WTC11 (cell line): Measurements from ENCODE around the gene RHBDD1.

Source experiments
- ATF1 ChIP-seq: sonication (generic); formaldehyde crosslinking; IDR thresholded peaks from 2 replicates; pipeline ENCODE4 v1.8.1; 2023; ENCODE audit warnings: mild to moderate bottlenecking, moderate library complexity, missing genetic modification reagents
- CREB1 ChIP-seq: sonication (generic); formaldehyde crosslinking; IDR thresholded peaks from 2 replicates; pipeline ENCODE4 v1.8.0; 2023; ENCODE audit warnings: mild to moderate bottlenecking, missing genetic modification reagents
- FOXJ3 ChIP-seq: sonication (generic); formaldehyde crosslinking; IDR thresholded peaks from 2 replicates; pipeline ENCODE4 v1.9.0; 2021; ENCODE audit warnings: missing genetic modification reagents, mild to moderate bottlenecking, borderline replicate concordance
- JAZF1 ChIP-seq: fragments of 250-450 bp; sonication (Bioruptor Pico); IDR thresholded peaks from 2 replicates; pipeline ENCODE4 v1.9.0; 2021; ENCODE audit warnings: moderate library complexity, mild to moderate bottlenecking, inconsistent platforms
- NR1H2 ChIP-seq: sonication (generic); formaldehyde crosslinking; IDR thresholded peaks from 2 replicates; pipeline ENCODE4 v1.9.0; 2021; ENCODE audit warnings: mild to moderate bottlenecking, moderate library complexity, missing genetic modification reagents
- RELA ChIP-seq: sonication (generic); formaldehyde crosslinking; IDR thresholded peaks from 2 replicates; pipeline ENCODE4 v1.8.1; 2022; ENCODE audit warnings: missing genetic modification reagents, mild to moderate bottlenecking, borderline replicate concordance
- ZNF232 ChIP-seq: sonication (generic); formaldehyde crosslinking; IDR thresholded peaks from 2 replicates; pipeline ENCODE4 v1.8.0; 2022; ENCODE audit warnings: mild to moderate bottlenecking, missing genetic modification reagents
- TF ChIP-seq, protein P1 (sequence below): sonication (generic); formaldehyde crosslinking; IDR thresholded peaks from 2 replicates; pipeline ENCODE4 v1.8.1; 2023; ENCODE audit warnings: mild to moderate bottlenecking, missing genetic modification reagents
- TF ChIP-seq, protein P2 (sequence below): sonication (generic); formaldehyde crosslinking; IDR thresholded peaks from 2 replicates; pipeline ENCODE4 v1.8.1; 2023; ENCODE audit warnings: mild to moderate bottlenecking, missing genetic modification reagents
- TF ChIP-seq, protein P3 (sequence below): fragments of 200-600 bp; IDR thresholded peaks from 2 replicates; pipeline ENCODE4 v1.8.0; 2022; ENCODE audit warnings: antibody characterized with exemption
- TF ChIP-seq, protein P4 (sequence below): sonication (generic); formaldehyde crosslinking; IDR thresholded peaks from 2 replicates; pipeline ENCODE4 v1.8.1; 2022; ENCODE audit warnings: missing genetic modification reagents, borderline replicate concordance

DNA sequence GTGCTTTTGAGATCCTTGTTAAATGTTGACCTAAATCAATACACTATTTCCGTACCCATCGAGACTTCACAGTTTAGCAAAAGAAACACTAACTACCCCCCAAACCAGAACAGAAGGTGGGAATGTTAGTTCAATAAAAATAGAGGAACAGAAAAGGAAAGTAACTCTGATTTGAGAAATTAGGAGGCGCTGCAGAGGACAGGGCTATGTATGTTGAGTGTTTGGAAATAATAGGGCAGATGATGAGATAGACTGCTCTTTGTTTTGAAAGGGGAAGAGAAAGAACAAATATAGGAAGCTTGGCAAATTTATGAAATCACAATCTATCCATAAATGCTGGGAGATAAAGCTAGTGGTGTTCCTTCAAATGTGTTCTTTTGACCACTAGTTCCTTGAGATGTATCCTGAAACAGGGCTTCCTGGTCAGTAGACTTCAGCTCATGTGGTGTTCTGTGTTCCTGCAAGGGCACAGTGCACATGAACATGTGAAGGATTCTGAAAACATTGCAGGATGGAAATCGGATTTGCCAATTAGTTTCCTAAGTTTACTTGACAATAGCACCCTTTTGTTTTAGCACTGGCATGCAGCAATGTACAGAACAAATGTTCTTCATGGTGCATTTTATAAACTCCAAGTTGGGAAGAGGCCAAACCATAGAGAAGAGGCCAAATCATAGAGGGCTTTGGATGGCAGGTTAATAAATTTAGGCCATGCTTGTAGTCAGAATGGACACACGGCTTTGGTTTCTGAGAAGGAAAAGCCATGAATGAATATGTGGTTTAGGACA, 39.8 kb downstream of the RHBDD1 start:
- TF ChIP-seq RELA (CRISPR knock-in tag) (no peak), NR1H2 (CRISPR knock-in tag) (no peak), FOXJ3 (CRISPR knock-in tag) (no peak), JAZF1 (CRISPR knock-in tag) (no peak), ZNF232 (CRISPR knock-in tag) (no peak), ATF1 (CRISPR knock-in tag) (no peak), CREB1 (CRISPR knock-in tag) (no peak)
- TF ChIP-seq, protein P1, sequence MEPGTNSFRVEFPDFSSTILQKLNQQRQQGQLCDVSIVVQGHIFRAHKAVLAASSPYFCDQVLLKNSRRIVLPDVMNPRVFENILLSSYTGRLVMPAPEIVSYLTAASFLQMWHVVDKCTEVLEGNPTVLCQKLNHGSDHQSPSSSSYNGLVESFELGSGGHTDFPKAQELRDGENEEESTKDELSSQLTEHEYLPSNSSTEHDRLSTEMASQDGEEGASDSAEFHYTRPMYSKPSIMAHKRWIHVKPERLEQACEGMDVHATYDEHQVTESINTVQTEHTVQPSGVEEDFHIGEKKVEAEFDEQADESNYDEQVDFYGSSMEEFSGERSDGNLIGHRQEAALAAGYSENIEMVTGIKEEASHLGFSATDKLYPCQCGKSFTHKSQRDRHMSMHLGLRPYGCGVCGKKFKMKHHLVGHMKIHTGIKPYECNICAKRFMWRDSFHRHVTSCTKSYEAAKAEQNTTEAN (CRISPR knock-in tag): no peak
- TF ChIP-seq, protein P2, sequence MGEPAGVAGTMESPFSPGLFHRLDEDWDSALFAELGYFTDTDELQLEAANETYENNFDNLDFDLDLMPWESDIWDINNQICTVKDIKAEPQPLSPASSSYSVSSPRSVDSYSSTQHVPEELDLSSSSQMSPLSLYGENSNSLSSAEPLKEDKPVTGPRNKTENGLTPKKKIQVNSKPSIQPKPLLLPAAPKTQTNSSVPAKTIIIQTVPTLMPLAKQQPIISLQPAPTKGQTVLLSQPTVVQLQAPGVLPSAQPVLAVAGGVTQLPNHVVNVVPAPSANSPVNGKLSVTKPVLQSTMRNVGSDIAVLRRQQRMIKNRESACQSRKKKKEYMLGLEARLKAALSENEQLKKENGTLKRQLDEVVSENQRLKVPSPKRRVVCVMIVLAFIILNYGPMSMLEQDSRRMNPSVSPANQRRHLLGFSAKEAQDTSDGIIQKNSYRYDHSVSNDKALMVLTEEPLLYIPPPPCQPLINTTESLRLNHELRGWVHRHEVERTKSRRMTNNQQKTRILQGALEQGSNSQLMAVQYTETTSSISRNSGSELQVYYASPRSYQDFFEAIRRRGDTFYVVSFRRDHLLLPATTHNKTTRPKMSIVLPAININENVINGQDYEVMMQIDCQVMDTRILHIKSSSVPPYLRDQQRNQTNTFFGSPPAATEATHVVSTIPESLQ (CRISPR knock-in tag): no peak
- TF ChIP-seq, protein P3, sequence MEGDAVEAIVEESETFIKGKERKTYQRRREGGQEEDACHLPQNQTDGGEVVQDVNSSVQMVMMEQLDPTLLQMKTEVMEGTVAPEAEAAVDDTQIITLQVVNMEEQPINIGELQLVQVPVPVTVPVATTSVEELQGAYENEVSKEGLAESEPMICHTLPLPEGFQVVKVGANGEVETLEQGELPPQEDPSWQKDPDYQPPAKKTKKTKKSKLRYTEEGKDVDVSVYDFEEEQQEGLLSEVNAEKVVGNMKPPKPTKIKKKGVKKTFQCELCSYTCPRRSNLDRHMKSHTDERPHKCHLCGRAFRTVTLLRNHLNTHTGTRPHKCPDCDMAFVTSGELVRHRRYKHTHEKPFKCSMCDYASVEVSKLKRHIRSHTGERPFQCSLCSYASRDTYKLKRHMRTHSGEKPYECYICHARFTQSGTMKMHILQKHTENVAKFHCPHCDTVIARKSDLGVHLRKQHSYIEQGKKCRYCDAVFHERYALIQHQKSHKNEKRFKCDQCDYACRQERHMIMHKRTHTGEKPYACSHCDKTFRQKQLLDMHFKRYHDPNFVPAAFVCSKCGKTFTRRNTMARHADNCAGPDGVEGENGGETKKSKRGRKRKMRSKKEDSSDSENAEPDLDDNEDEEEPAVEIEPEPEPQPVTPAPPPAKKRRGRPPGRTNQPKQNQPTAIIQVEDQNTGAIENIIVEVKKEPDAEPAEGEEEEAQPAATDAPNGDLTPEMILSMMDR: no peak
- TF ChIP-seq, protein P4, sequence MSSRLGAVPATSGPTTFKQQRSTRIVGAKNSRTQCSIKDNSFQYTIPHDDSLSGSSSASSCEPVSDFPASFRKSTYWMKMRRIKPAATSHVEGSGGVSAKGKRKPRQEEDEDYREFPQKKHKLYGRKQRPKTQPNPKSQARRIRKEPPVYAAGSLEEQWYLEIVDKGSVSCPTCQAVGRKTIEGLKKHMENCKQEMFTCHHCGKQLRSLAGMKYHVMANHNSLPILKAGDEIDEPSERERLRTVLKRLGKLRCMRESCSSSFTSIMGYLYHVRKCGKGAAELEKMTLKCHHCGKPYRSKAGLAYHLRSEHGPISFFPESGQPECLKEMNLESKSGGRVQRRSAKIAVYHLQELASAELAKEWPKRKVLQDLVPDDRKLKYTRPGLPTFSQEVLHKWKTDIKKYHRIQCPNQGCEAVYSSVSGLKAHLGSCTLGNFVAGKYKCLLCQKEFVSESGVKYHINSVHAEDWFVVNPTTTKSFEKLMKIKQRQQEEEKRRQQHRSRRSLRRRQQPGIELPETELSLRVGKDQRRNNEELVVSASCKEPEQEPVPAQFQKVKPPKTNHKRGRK (CRISPR knock-in tag): no peak
